ENCODE measurements around the gene RBL1.
"Not testable (repeated sequence)": the region's sequence is repeated elsewhere in the genome, so short reads cannot be mapped to it uniquely, and the experiment has no call there.

The RBL1 gene

GRCh38 chr20:37001634-37002033 lies 94.2 kb downstream of the RBL1 start:
- not testable (repeated sequence) for H3K23ac ChIP-seq (ENCODE audit: low read length in 2 of 2); H3K4me1 ChIP-seq (ENCODE audit: control insufficient read depth, insufficient read depth, low read depth, low read length); H4K91ac ChIP-seq (ENCODE audit: low read length); H3K4ac ChIP-seq (ENCODE audit: low read depth in 1 of 2, low read length in 2 of 2); H3K14ac ChIP-seq (ENCODE audit: low read length in 2 of 2); H2BK120ac ChIP-seq (ENCODE audit: low read depth, low read length); H3K79me1 ChIP-seq (replicated peaks; ENCODE audit: low read length, poor library complexity, severe bottlenecking); H3K9ac ChIP-seq (ENCODE audit: low read length); H2BK12ac ChIP-seq (ENCODE audit: low read length in 2 of 2); H3K4me3 ChIP-seq (ENCODE audit: insufficient read depth in 1 of 2, low read depth in 1 of 2, low read length in 2 of 2); H3K4me2 ChIP-seq (ENCODE audit: low read length, poor library complexity, severe bottlenecking); H2AFZ ChIP-seq (ENCODE audit: low read depth, low read length); H3K18ac ChIP-seq (ENCODE audit: low read depth in 1 of 2, low read length in 2 of 2); H4K8ac ChIP-seq (ENCODE audit: low read length); H3K27ac ChIP-seq (ENCODE audit: low read length, poor library complexity, severe bottlenecking); H3K9me3 ChIP-seq (ENCODE audit: control insufficient read depth, low read length); DNase-seq; H2AK5ac ChIP-seq (ENCODE audit: low read length, severe bottlenecking); H2BK15ac ChIP-seq (ENCODE audit: low read depth, poor library complexity, severe bottlenecking); H3K27me3 ChIP-seq (ENCODE audit: control insufficient read depth in 1 of 2, insufficient read depth in 1 of 2, low read length in 2 of 2); H2BK5ac ChIP-seq (ENCODE audit: low read depth, low read length, poor library complexity, severe bottlenecking)
- peaks cover 0 to 14% of the 10 kb centered on the region in 2 experiments for H3K36me3 ChIP-seq (ENCODE audit: control insufficient read depth in 1 of 2, insufficient read depth in 2 of 2, low read depth in 1 of 2, low read length in 2 of 2)
- 94% methylated on average over 1 of the region's 2 CpGs for WGBS

DNA sequence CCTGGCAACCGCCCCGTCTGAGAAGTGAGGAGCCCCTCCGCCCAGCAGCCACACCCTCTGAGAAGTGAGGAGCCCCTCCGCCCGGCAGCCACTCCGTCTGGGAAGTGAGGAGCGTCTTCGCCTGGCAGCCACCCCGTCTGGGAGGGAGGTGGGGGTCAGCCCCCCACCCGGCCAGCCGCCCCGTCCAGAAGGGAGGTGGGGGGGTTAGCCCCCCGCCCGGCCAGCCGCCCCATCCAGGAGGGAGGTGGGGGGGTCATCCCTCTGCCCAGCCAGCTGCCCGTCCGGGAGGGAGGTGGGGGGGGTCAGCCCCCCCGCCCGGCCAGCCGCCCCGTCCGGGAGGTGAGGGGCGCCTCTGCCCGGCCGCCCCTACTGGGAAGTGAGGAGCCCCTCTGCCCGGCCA lies 95.6 kb downstream of the RBL1 start:
- WGBS: no CpG with 5 or more reads among the region's 26 CpGs
- DNase-seq: not testable (repeated sequence)

DNA sequence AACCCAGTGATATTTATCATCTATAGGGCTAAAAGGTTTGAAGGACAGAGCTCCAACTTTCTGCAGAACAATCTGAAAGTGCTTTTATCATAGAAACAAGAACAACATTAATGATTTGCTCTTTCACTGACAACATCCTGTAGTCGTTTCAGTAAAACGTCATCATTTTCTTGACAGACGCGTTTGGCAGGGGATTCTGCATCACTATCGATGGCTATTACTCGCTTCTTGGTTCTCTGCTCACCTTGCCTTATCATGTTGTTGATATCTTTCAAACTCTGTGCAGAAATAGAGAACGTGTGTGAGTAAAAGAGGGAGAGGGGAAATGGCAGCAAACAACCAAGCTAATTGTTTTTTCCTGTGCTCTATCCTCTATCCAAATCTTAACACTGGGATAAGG lies 97.1 kb downstream of the RBL1 start:
- no peak for DNase-seq
- Histone ChIP-seq H3K4me3 (ENCODE audit: insufficient read depth in 1 of 2, low read depth in 1 of 2, low read length in 2 of 2) (no peak overlapping the region), H2AFZ (ENCODE audit: low read depth, low read length) (no peak overlapping the region), H3K79me1 (replicated peaks; ENCODE audit: low read length, poor library complexity, severe bottlenecking) (no peaks in the 10 kb centered on the region), H3K9me3 (ENCODE audit: control insufficient read depth, low read length) (no peaks in the 10 kb centered on the region), H3K18ac (ENCODE audit: low read depth in 1 of 2, low read length in 2 of 2) (no peak overlapping the region), H2BK12ac (ENCODE audit: low read length in 2 of 2) (no peak overlapping the region), H3K36me3 (ENCODE audit: control insufficient read depth in 1 of 2, insufficient read depth in 2 of 2, low read depth in 1 of 2, low read length in 2 of 2) (peaks cover 6 to 16% of the 10 kb centered on the region in 2 experiments), H3K23ac (ENCODE audit: low read length in 2 of 2) (no peak overlapping the region), H2BK5ac (ENCODE audit: low read depth, low read length, poor library complexity, severe bottlenecking) (no peak overlapping the region), H4K8ac (ENCODE audit: low read length) (no peak overlapping the region), H2BK120ac (ENCODE audit: low read depth, low read length) (no peak overlapping the region), H2BK15ac (ENCODE audit: low read depth, poor library complexity, severe bottlenecking) (no peak overlapping the region), H3K9ac (ENCODE audit: low read length) (no peak overlapping the region), H4K91ac (ENCODE audit: low read length) (no peak overlapping the region), H3K27ac (ENCODE audit: low read length, poor library complexity, severe bottlenecking) (no peak overlapping the region), H3K4ac (ENCODE audit: low read depth in 1 of 2, low read length in 2 of 2) (no peak overlapping the region), H3K4me2 (ENCODE audit: low read length, poor library complexity, severe bottlenecking) (no peak overlapping the region), H3K4me1 (ENCODE audit: control insufficient read depth, insufficient read depth, low read depth, low read length) (no peaks in the 10 kb centered on the region), H2AK5ac (ENCODE audit: low read length, severe bottlenecking) (no peak overlapping the region), H3K27me3 (ENCODE audit: control insufficient read depth in 1 of 2, insufficient read depth in 1 of 2, low read length in 2 of 2) (no peaks in the 10 kb centered on the region), H3K14ac (ENCODE audit: low read length in 2 of 2) (no peak overlapping the region)
- WGBS: 99% methylated on average over 6 of the region's 7 CpGs

More for the DNA sequence above, 95.6 kb downstream of the RBL1 start:
- not testable (repeated sequence) for H3K9ac ChIP-seq (ENCODE audit: low read length); H2BK120ac ChIP-seq (ENCODE audit: low read depth, low read length); H2AFZ ChIP-seq (ENCODE audit: low read depth, low read length); H2BK15ac ChIP-seq (ENCODE audit: low read depth, poor library complexity, severe bottlenecking); H4K91ac ChIP-seq (ENCODE audit: low read length); H4K8ac ChIP-seq (ENCODE audit: low read length); H3K4me2 ChIP-seq (ENCODE audit: low read length, poor library complexity, severe bottlenecking); H3K79me1 ChIP-seq (replicated peaks; ENCODE audit: low read length, poor library complexity, severe bottlenecking); H3K27me3 ChIP-seq (ENCODE audit: control insufficient read depth in 1 of 2, insufficient read depth in 1 of 2, low read length in 2 of 2); H3K18ac ChIP-seq (ENCODE audit: low read depth in 1 of 2, low read length in 2 of 2); H3K27ac ChIP-seq (ENCODE audit: low read length, poor library complexity, severe bottlenecking); H3K23ac ChIP-seq (ENCODE audit: low read length in 2 of 2); H2BK5ac ChIP-seq (ENCODE audit: low read depth, low read length, poor library complexity, severe bottlenecking); H3K14ac ChIP-seq (ENCODE audit: low read length in 2 of 2); H2BK12ac ChIP-seq (ENCODE audit: low read length in 2 of 2); H3K4ac ChIP-seq (ENCODE audit: low read depth in 1 of 2, low read length in 2 of 2); H2AK5ac ChIP-seq (ENCODE audit: low read length, severe bottlenecking); H3K9me3 ChIP-seq (ENCODE audit: control insufficient read depth, low read length); H3K4me1 ChIP-seq (ENCODE audit: control insufficient read depth, insufficient read depth, low read depth, low read length); H3K4me3 ChIP-seq (ENCODE audit: insufficient read depth in 1 of 2, low read depth in 1 of 2, low read length in 2 of 2)
- peaks cover 0 to 14% of the 10 kb centered on the region in 2 experiments for H3K36me3 ChIP-seq (ENCODE audit: control insufficient read depth in 1 of 2, insufficient read depth in 2 of 2, low read depth in 1 of 2, low read length in 2 of 2)

DNA sequence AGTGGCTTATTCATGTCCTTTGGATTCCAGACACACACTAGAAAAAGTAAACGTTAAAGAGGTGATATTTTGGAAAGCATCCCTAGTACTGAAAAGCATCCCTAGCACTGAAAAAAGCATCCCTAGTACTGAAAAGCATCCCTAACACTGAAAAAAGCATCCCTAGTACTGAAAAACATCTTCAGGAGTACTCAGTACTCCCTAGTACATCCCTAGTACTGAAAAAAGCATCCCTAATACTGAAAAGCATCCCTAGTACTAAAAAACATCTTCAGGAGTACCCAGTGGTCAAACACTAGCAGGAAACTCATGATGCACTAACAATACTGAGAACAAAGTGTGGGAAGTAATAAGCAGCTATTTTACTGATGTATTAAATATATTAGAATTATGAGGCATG lies 98.7 kb downstream of the RBL1 start:
- no peak for DNase-seq
- Histone ChIP-seq H3K9me3 (ENCODE audit: control insufficient read depth, low read length) (peaks cover 8% of the 10 kb centered on the region), H2BK15ac (ENCODE audit: low read depth, poor library complexity, severe bottlenecking) (no peak overlapping the region), H4K91ac (ENCODE audit: low read length) (no peak overlapping the region), H3K18ac (ENCODE audit: low read depth in 1 of 2, low read length in 2 of 2) (no peak overlapping the region), H3K79me1 (replicated peaks; ENCODE audit: low read length, poor library complexity, severe bottlenecking) (no peaks in the 10 kb centered on the region), H3K27ac (ENCODE audit: low read length, poor library complexity, severe bottlenecking) (no peak overlapping the region), H2BK120ac (ENCODE audit: low read depth, low read length) (no peak overlapping the region), H3K9ac (ENCODE audit: low read length) (no peak overlapping the region), H3K36me3 (ENCODE audit: control insufficient read depth in 1 of 2, insufficient read depth in 2 of 2, low read depth in 1 of 2, low read length in 2 of 2) (peaks cover 6 to 8% of the 10 kb centered on the region in 2 experiments), H3K14ac (ENCODE audit: low read length in 2 of 2) (no peak overlapping the region), H2BK5ac (ENCODE audit: low read depth, low read length, poor library complexity, severe bottlenecking) (no peak overlapping the region), H3K23ac (ENCODE audit: low read length in 2 of 2) (no peak overlapping the region), H2AFZ (ENCODE audit: low read depth, low read length) (no peak overlapping the region), H2AK5ac (ENCODE audit: low read length, severe bottlenecking) (no peak overlapping the region), H3K27me3 (ENCODE audit: control insufficient read depth in 1 of 2, insufficient read depth in 1 of 2, low read length in 2 of 2) (no peaks in the 10 kb centered on the region), H3K4me3 (ENCODE audit: insufficient read depth in 1 of 2, low read depth in 1 of 2, low read length in 2 of 2) (no peak overlapping the region), H3K4me1 (ENCODE audit: control insufficient read depth, insufficient read depth, low read depth, low read length) (no peaks in the 10 kb centered on the region), H3K4ac (ENCODE audit: low read depth in 1 of 2, low read length in 2 of 2) (no peak overlapping the region), H4K8ac (ENCODE audit: low read length) (no peak overlapping the region), H2BK12ac (ENCODE audit: low read length in 2 of 2) (no peak overlapping the region), H3K4me2 (ENCODE audit: low read length, poor library complexity, severe bottlenecking) (no peak overlapping the region)
- 100% methylated on average over 1 of the region's 1 CpG for WGBS

Data from mesenchymal stem cell (in vitro differentiated cells and primary cell).